Measurements from ENCODE around the gene LTBP3. TPM values are rescaled to one million over a fixed set of nuclear protein-coding genes. Genes with fewer than 3 reads are reported as not detected.

LTBP3 gene
- total and polyA plus RNA-seq, 2 of the 13 experiments (the other 11 are each of a cell fraction or from before 2014, with no cell fraction given), result 12.2 to 68.1 TPM

GRCh38 chr11:65497141-65498041 lies 60.8 kb downstream of the LTBP3 start (continued):
- TF ChIP-seq, protein P1, sequence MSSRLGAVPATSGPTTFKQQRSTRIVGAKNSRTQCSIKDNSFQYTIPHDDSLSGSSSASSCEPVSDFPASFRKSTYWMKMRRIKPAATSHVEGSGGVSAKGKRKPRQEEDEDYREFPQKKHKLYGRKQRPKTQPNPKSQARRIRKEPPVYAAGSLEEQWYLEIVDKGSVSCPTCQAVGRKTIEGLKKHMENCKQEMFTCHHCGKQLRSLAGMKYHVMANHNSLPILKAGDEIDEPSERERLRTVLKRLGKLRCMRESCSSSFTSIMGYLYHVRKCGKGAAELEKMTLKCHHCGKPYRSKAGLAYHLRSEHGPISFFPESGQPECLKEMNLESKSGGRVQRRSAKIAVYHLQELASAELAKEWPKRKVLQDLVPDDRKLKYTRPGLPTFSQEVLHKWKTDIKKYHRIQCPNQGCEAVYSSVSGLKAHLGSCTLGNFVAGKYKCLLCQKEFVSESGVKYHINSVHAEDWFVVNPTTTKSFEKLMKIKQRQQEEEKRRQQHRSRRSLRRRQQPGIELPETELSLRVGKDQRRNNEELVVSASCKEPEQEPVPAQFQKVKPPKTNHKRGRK (CRISPR knock-in tag; IDR thresholded peaks at IDR 0.05), result no peak
- TF ChIP-seq, protein P2, sequence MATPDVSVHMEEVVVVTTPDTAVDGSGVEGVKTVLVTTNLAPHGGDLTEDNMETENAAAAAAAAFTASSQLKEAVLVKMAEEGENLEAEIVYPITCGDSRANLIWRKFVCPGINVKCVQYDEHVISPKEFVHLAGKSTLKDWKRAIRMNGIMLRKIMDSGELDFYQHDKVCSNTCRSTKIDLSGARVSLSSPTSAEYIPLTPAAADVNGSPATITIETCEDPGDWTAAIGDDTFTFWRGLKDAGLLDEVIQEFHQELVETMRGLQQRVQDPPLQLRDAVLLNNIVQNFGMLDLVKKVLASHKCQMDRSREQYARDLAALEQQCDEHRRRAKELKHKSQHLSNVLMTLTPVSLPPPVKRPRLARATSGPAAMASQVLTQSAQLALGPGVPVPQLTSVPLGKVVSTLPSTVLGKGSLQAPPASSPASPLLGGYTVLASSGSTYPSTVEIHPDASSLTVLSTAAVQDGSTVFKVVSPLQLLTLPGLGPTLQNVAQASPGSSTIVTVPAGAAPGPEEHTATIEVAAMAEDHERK (CRISPR knock-in tag; IDR thresholded peaks at IDR 0.05; ENCODE audit: low read depth), result peak; percentile 41
- TF ChIP-seq DNMT1 (CRISPR knock-in tag; IDR thresholded peaks at IDR 0.05) (peak; percentile 88; the same call in 1 of the 2 replicates), HNRNPL (IDR thresholded peaks at IDR 0.05; ENCODE audit: low read depth, low read length) (peak; percentile 71; the same call in 1 of the 2 replicates), NBN (conservative IDR thresholded peaks at IDR 0.05) (no peak), ATF3 (CRISPR knock-in tag; IDR thresholded peaks at IDR 0.05) (0 out of 2 replicates have a peak, but pooled peaks have one; percentile 24), HMGA1 (CRISPR knock-in tag; conservative IDR thresholded peaks at IDR 0.05) (no peak), GZF1 (CRISPR knock-in tag; IDR thresholded peaks at IDR 0.05) (no peak), ERF (CRISPR knock-in tag; IDR thresholded peaks at IDR 0.05) (peak; percentile 93), ZBTB42 (CRISPR knock-in tag; IDR thresholded peaks at IDR 0.05) (peak; percentile 83; the same call in 1 of the 2 replicates), TARDBP (CRISPR knock-in tag; IDR thresholded peaks at IDR 0.05) (peak; percentile 71; the same call in 1 of the 2 replicates), ZNF543 (CRISPR knock-in tag; IDR thresholded peaks at IDR 0.05) (peak; percentile 1; the same call in 1 of the 2 replicates), NR2C2 (CRISPR knock-in tag; IDR thresholded peaks at IDR 0.05; ENCODE audit: borderline replicate concordance) (no peak), CBFB (CRISPR knock-in tag; IDR thresholded peaks at IDR 0.05) (peak; percentile 84), PHF5A (CRISPR knock-in tag; IDR thresholded peaks at IDR 0.05; ENCODE audit: low read depth, unreplicated experiment) (no peak), ZUFSP (CRISPR knock-in tag; IDR thresholded peaks at IDR 0.05; ENCODE audit: borderline replicate concordance) (no peak), HES4 (CRISPR knock-in tag; IDR thresholded peaks at IDR 0.05; ENCODE audit: borderline replicate concordance) (peak; percentile 29; the same call in 1 of the 2 replicates), ZNF574 (CRISPR knock-in tag; IDR thresholded peaks at IDR 0.05) (peak; percentile 74; the same call in 1 of the 2 replicates)
- TF ChIP-seq, protein P3, sequence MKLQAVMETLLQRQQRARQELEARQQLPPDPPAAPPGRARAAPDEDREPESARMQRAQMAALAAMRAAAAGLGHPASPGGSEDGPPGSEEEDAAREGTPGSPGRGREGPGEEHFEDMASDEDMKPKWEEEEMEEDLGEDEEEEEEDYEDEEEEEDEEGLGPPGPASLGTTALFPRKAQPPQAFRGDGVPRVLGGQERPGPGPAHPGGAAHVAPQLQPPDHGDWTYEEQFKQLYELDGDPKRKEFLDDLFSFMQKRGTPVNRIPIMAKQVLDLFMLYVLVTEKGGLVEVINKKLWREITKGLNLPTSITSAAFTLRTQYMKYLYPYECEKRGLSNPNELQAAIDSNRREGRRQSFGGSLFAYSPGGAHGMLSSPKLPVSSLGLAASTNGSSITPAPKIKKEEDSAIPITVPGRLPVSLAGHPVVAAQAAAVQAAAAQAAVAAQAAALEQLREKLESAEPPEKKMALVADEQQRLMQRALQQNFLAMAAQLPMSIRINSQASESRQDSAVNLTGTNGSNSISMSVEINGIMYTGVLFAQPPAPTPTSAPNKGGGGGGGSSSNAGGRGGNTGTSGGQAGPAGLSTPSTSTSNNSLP (IDR thresholded peaks at IDR 0.05; ENCODE audit: low read depth, low read length), result no peak
